ENCODE data around the gene ATP7A.
"Not testable (repeated sequence)": the region's sequence is repeated elsewhere in the genome, so short reads cannot be mapped to it uniquely, and the experiment has no call there.

The ATP7A gene

GRCh38 chrX:77910108-77910840 lies at the start of gene ATP7A:
ATP7A (plus strand) TSS chrX:77910693; CDS start chrX:77971642, 60,949 bp downstream.
- DNase-seq: peak; percentile 74 to 93 (median 86)
- intact Hi-C loops (cut with DNase I): no loop called here

- intact Hi-C loops (cut with DNase I): no loop called here
- DNase-seq: no peak
Observed at GRCh38 chrX:77875372-77875771, 35.1 kb upstream of the ATP7A start.

DNA sequence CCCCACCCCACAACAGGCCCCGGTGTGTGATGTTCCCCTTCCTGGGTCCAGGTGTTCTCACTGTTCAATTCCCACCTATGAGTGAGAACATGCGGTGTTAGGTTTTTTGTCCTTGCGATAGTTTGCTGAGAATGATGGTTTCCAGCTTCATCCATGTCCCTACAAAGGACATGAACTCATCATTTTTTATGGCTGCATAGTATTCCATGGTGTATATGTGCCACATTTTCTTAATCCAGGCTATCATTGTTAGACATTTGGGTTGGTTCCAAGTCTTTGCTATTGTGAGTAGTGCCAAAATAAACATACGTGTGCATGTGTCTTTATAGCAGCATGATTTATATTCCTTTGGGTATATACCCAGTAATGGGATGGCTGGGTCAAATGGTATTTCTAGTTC lies 29.1 kb upstream of the ATP7A start:
- intact Hi-C loops (cut with DNase I); DNase-seq: not testable (repeated sequence)

DNA sequence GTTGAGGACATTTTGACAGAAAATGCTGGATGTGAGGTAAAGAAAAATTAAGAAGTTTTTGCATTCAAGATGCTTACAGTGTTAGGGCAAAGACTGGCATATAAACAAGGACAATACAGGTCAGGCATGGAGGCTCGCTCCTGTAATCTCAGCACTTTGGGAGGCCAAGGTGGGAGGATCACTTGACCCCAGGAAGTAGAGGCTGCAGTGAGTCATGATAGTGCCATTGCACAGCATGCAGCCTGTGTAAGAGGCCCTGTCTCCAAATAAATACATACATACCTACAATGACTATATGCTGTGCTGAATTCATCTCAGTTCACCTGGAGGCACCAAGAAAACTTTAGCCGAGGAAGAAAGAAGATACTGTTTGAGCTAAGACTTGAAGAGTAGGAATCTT lies 17.6 kb upstream of the ATP7A start:
- intact Hi-C loops (cut with DNase I): no loop called here
- DNase-seq: no peak

GRCh38 chrX:77893713-77894112 lies 16.8 kb upstream of the ATP7A start:
- no peak for DNase-seq
- intact Hi-C loops (cut with DNase I): no loop called here

- intact Hi-C loops (cut with DNase I): no loop called here
- DNase-seq: peak; percentile 75 to 96 (median 90)
Observed at GRCh38 chrX:77894921-77895886, 15.3 kb upstream of the ATP7A start, which contains the start of gene MAGT1. MAGT1 (minus strand) TSS chrX:77895435; CDS start chrX:77895410, 25 bp downstream.

GRCh38 chrX:77899081-77899828 lies 11.2 kb upstream of the ATP7A start, which contains the start of gene COX7B:
COX7B (plus strand) TSS chrX:77899468; CDS start chrX:77899554, 86 bp downstream.
- intact Hi-C loops (cut with DNase I): no loop called here
- DNase-seq: peak in 39 of 42 donors; percentile 11 to 89 (median 66)

- DNase-seq: no peak
- intact Hi-C loops (cut with DNase I): loop anchor here (10.0 kb wide), 2 partner anchors 124 to 376 kb away; no protein-coding TSS in a partner anchor
Observed at GRCh38 chrX:77900688-77901087, 9.8 kb upstream of the ATP7A start.

- no peak for DNase-seq
- intact Hi-C loops (cut with DNase I): loop anchor here (10.0 kb wide), 2 partner anchors 123 to 377 kb away; no protein-coding TSS in a partner anchor
Observed at GRCh38 chrX:77901506-77901905, 9.0 kb upstream of the ATP7A start.

DNA sequence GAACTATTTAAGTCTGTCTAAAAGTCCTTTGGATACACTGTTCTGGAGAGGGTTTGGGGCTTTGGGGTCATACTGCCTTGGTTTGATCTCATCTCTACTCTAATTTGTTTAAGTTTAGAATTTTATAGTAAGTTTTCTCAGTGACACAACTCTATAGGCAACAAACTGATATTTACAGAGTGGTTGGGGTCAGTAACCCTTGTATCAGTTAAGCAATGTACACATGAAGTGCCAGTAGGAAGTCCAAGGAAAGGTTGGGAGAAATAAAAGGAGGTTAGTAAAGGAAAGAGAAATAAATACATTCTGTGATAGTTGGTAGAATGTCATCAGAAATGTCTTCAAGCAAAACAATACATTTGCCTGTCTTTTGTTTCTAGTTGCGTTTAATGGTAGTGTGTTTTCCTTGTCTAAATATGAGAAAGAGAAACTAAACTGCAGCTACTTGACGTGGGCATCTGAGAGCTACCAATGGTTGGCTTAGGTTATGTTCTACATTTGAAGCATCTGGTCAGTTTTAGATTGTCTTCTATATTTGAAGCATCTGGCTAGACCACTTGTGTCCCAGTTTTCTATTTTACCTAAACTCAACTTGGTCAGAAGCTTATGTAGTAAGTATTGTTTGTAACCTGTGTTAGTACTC lies 6.9 kb downstream of the ATP7A start:
- DNase-seq: no peak
- intact Hi-C loops (cut with DNase I): no loop called here

DNA sequence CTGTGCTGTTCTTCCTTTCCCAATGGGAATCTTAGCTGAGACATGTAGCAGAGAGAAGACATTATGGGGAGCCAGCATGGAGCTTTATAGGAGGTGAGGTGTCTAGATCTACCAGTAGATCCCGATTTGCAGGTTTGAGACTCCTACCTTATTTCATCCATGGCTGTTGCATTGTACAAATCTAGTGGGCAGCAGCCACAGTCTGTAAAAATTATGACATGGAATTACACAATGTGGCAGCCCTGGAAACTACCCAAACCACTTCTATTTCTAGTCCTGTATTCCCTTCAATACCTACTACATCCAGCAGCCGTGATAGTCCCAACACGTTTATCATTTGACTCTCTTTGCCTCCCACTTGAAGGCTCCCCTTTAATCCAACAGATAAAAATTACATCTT lies 8.1 kb downstream of the ATP7A start:
- intact Hi-C loops (cut with DNase I): no loop called here
- DNase-seq: no peak

GRCh38 chrX:77919370-77919769 lies 8.9 kb downstream of the ATP7A start:
- DNase-seq; intact Hi-C loops (cut with DNase I): not testable (repeated sequence)

DNA sequence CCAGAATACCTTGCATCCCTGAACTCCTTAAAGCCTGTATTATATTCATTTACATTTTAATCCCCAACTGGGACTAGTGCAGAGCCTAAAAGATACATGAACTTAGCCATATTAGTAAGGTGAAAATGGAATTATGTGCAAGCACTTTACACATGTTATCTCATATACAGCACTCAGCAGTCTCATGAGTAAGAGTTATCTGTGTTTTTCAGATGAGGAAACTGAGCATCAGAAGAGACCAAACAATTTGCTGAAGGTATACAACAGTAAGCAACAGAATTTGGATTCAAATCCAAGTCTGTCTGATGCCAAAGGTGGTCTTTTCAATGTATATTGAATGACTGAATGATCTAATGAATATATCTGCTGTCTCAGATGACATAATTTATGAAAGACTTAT lies 12.3 kb downstream of the ATP7A start:
- DNase-seq: no peak

DNA sequence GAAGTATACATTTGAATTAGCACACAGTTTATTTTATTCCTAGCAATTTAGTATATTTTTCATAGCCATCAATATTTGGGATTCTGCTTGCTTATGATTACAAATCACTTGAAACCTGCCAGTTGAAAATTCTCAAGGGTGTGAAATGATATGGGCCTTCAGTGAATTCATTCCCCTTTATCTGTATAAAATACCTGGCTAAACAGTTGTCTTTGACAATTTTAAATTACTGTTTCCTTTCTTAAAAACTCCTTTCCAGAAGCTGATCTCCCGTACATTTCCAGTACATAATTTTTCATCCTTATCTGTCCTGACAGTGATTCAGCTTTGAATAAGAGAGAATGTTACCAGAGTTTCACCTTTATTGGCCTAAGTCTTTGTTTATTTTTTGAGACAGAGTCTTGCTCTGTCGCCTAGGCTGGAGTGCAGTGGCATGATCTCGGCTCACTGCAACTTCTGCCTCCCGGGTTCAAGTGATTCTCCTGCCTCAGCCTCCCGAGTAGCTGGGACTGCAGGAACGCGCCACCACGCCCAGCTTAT lies 13.9 kb downstream of the ATP7A start:
- DNase-seq: no peak
- intact Hi-C loops (cut with DNase I): no loop called here

More for the DNA sequence above, 12.3 kb downstream of the ATP7A start:
- intact Hi-C loops (cut with DNase I): no loop called here

- DNase-seq: no peak
- intact Hi-C loops (cut with DNase I): no loop called here
Observed at GRCh38 chrX:77925764-77926163, 15.3 kb downstream of the ATP7A start.

DNA sequence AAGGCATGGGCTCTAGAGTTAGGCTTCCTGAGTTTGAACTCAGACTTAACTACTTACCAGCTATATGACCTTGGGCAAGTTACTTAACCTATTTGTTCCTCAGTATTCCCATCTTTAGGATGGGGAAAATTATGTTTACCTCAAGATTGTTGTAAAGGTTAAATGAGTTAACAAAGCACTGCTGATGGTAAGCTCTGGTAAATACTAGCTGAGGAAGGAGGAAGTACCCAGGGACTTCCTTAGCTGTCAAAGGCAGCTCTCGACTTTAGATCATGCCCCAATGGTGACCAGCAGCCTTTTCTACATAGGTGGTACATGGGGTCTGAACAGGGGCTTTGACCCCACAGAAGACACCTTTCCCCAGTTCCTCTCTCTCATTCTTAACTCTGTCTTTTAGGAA lies 20.1 kb downstream of the ATP7A start:
- no peak for DNase-seq
- intact Hi-C loops (cut with DNase I): no loop called here

DNA sequence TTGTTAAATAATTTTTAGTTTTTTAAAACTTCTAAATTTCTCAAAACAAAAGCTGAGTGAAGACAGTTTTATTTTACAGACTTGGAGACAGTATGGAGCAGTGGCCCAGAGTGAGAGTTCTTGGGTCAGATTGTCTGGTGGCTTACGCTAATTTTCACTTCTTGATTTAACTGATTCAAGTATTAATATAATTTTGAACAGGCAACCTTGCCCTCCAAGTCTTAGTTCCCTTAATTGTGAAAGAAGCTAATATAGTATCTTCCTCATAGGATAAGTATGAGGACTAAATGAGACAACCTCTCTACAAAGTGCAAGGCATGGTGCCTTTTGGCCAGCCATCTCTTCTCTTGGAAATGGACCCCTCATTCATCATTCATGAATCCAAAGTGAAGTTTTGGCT lies 25.4 kb downstream of the ATP7A start:
- no peak for DNase-seq
- intact Hi-C loops (cut with DNase I): no loop called here

DNA sequence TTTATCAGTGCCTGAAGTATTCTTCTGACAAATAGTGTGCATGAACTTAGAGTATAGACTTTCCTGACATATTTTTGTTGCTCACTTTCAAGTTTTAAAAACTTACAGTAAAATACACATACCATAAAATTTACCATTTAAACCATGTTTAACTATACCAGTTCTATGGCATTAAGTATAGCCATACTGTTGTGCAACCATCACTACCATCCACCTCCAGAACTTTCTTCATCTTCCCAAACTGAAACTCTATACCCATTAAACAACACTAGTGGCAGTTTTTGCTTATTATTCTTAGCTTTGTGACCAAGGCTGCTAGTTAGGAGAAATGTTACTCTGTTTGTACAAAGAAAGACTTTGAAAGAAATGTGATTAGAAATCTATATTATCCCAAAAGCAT lies 25.8 kb downstream of the ATP7A start:
- DNase-seq: no peak
- intact Hi-C loops (cut with DNase I): no loop called here
